ENCODE measurements around the gene CROCC. TPM values are rescaled to one million over a fixed set of nuclear protein-coding genes. Genes with fewer than 3 reads are reported as not detected.

CROCC gene
- total RNA-seq, 1 donor from 2014 or later = 25.7 TPM

GRCh38 chr1:16965486-16966067, 43.8 kb downstream of the CROCC start:
- no peak for DNase-seq (ENCODE audit: low spot score)
- intact Hi-C loops (cut with micrococcal nuclease) = loop anchor here (10.0 kb wide), 1 partner anchor 49 kb away; the partner anchor contains the start of gene ATP13A2
- Mint-ChIP-seq H3K9me3 (no peaks in the 10 kb centered on the region), H3K4me3 (ENCODE audit: low read depth) (no peak overlapping the region), H3K27ac (no peak overlapping the region), H3K27me3 (ENCODE audit: low read depth) (no peaks in the 10 kb centered on the region), H3K36me3 (ENCODE audit: low read depth) (no peaks in the 10 kb centered on the region), H3K4me1 (ENCODE audit: low read depth) (peaks cover 4% of the 10 kb centered on the region)

- intact Hi-C loops (cut with micrococcal nuclease) = loop anchor here (10.0 kb wide), 1 partner anchor 49 kb away; the partner anchor contains the start of gene ATP13A2
- Mint-ChIP-seq H3K36me3 (ENCODE audit: low read depth) (no peaks in the 10 kb centered on the region), H3K27me3 (ENCODE audit: low read depth) (no peaks in the 10 kb centered on the region), H3K27ac (no peak overlapping the region), H3K4me3 (ENCODE audit: low read depth) (no peak overlapping the region), H3K4me1 (ENCODE audit: low read depth) (peaks cover 4% of the 10 kb centered on the region), H3K9me3 (no peaks in the 10 kb centered on the region)
- DNase-seq (ENCODE audit: low spot score) = no peak
Measured at GRCh38 chr1:16966282-16966681, 44.6 kb downstream of the CROCC start.

GRCh38 chr1:16967095-16967575, 45.4 kb downstream of the CROCC start:
- Mint-ChIP-seq H3K27me3 (ENCODE audit: low read depth) (no peaks in the 10 kb centered on the region), H3K4me1 (ENCODE audit: low read depth) (no peaks in the 10 kb centered on the region), H3K4me3 (ENCODE audit: low read depth) (no peak overlapping the region), H3K9me3 (no peaks in the 10 kb centered on the region), H3K27ac (no peak overlapping the region), H3K36me3 (ENCODE audit: low read depth) (no peaks in the 10 kb centered on the region)
- no peak for DNase-seq (ENCODE audit: low spot score)
- intact Hi-C loops (cut with micrococcal nuclease) = loop anchor here (10.0 kb wide), 1 partner anchor 48 kb away; the partner anchor contains the start of gene ATP13A2

GRCh38 chr1:16967962-16968361, 46.2 kb downstream of the CROCC start:
- no peak for DNase-seq (ENCODE audit: low spot score)
- H3K4me3 Mint-ChIP-seq (ENCODE audit: low read depth) = no peak overlapping the region
- no peaks in the 10 kb centered on the region for H3K36me3 Mint-ChIP-seq (ENCODE audit: low read depth)
- no peaks in the 10 kb centered on the region for H3K9me3 Mint-ChIP-seq
- H3K4me1 Mint-ChIP-seq (ENCODE audit: low read depth) = no peaks in the 10 kb centered on the region
- intact Hi-C loops (cut with micrococcal nuclease) = loop anchor here (10.0 kb wide), 1 partner anchor 47 kb away; the partner anchor contains the start of gene ATP13A2
- no peak overlapping the region for H3K27ac Mint-ChIP-seq
- H3K27me3 Mint-ChIP-seq (ENCODE audit: low read depth) = no peaks in the 10 kb centered on the region

- intact Hi-C loops (cut with micrococcal nuclease) = loop anchor here (10.0 kb wide), 1 partner anchor 46 kb away; the partner anchor contains the start of gene ATP13A2
- Mint-ChIP-seq H3K27ac (no peak overlapping the region), H3K9me3 (no peaks in the 10 kb centered on the region), H3K36me3 (ENCODE audit: low read depth) (no peaks in the 10 kb centered on the region), H3K4me3 (ENCODE audit: low read depth) (no peak overlapping the region), H3K4me1 (ENCODE audit: low read depth) (no peaks in the 10 kb centered on the region), H3K27me3 (ENCODE audit: low read depth) (no peaks in the 10 kb centered on the region)
- no peak for DNase-seq (ENCODE audit: low spot score)
Measured at GRCh38 chr1:16968372-16968771, 46.6 kb downstream of the CROCC start.

- Mint-ChIP-seq H3K27me3 (ENCODE audit: low read depth) (no peaks in the 10 kb centered on the region), H3K4me1 (ENCODE audit: low read depth) (no peaks in the 10 kb centered on the region), H3K4me3 (ENCODE audit: low read depth) (no peak overlapping the region), H3K36me3 (ENCODE audit: low read depth) (no peaks in the 10 kb centered on the region), H3K27ac (no peak overlapping the region), H3K9me3 (no peaks in the 10 kb centered on the region)
- DNase-seq (ENCODE audit: low spot score) = no peak
- intact Hi-C loops (cut with micrococcal nuclease) = loop anchor here (10.0 kb wide), 1 partner anchor 46 kb away; the partner anchor contains the start of gene ATP13A2
Measured at GRCh38 chr1:16969057-16969611, 47.4 kb downstream of the CROCC start.

- H3K36me3 Mint-ChIP-seq (ENCODE audit: low read depth) = no peaks in the 10 kb centered on the region
- no peak overlapping the region for H3K4me3 Mint-ChIP-seq (ENCODE audit: low read depth)
- H3K27me3 Mint-ChIP-seq (ENCODE audit: low read depth) = no peaks in the 10 kb centered on the region
- no peaks in the 10 kb centered on the region for H3K9me3 Mint-ChIP-seq
- H3K4me1 Mint-ChIP-seq (ENCODE audit: low read depth) = no peaks in the 10 kb centered on the region
- no peak for DNase-seq (ENCODE audit: low spot score)
- no peak overlapping the region for H3K27ac Mint-ChIP-seq
- intact Hi-C loops (cut with micrococcal nuclease) = loop anchor here (10.0 kb wide), 1 partner anchor 45 kb away; the partner anchor contains the start of gene ATP13A2
Measured at GRCh38 chr1:16969651-16970050, 47.9 kb downstream of the CROCC start.

GRCh38 chr1:16970132-16970910, 48.6 kb downstream of the CROCC start:
- no peaks in the 10 kb centered on the region for H3K4me1 Mint-ChIP-seq (ENCODE audit: low read depth)

GRCh38 chr1:16971341-16972188, 49.8 kb downstream of the CROCC start:
- H3K27ac Mint-ChIP-seq = no peak overlapping the region
- no peaks in the 10 kb centered on the region for H3K9me3 Mint-ChIP-seq
- no peak overlapping the region for H3K4me3 Mint-ChIP-seq (ENCODE audit: low read depth)
- H3K27me3 Mint-ChIP-seq (ENCODE audit: low read depth) = no peaks in the 10 kb centered on the region
- H3K36me3 Mint-ChIP-seq (ENCODE audit: low read depth) = no peaks in the 10 kb centered on the region
- no peaks in the 10 kb centered on the region for H3K4me1 Mint-ChIP-seq (ENCODE audit: low read depth)
- intact Hi-C loops (cut with micrococcal nuclease) = no loop called here
- no peak for DNase-seq (ENCODE audit: low spot score)

More at GRCh38 chr1:16970132-16970910, 48.6 kb downstream of the CROCC start:
- Mint-ChIP-seq H3K9me3 (no peaks in the 10 kb centered on the region), H3K27ac (no peak overlapping the region), H3K4me3 (ENCODE audit: low read depth) (no peak overlapping the region), H3K27me3 (ENCODE audit: low read depth) (no peaks in the 10 kb centered on the region), H3K36me3 (ENCODE audit: low read depth) (no peaks in the 10 kb centered on the region)
- intact Hi-C loops (cut with micrococcal nuclease) = no loop called here
- no peak for DNase-seq (ENCODE audit: low spot score)

- Mint-ChIP-seq H3K27me3 (ENCODE audit: low read depth) (no peaks in the 10 kb centered on the region), H3K9me3 (no peaks in the 10 kb centered on the region)
Measured at GRCh38 chr1:16972189-16972895, 50.6 kb downstream of the CROCC start.

GRCh38 chr1:16973215-16973614, 51.5 kb downstream of the CROCC start:
- no peaks in the 10 kb centered on the region for H3K36me3 Mint-ChIP-seq (ENCODE audit: low read depth)
- DNase-seq (ENCODE audit: low spot score) = no peak
- intact Hi-C loops (cut with micrococcal nuclease) = no loop called here
- H3K4me1 Mint-ChIP-seq (ENCODE audit: low read depth) = no peaks in the 10 kb centered on the region
- no peak overlapping the region for H3K27ac Mint-ChIP-seq
- no peaks in the 10 kb centered on the region for H3K9me3 Mint-ChIP-seq
- H3K27me3 Mint-ChIP-seq (ENCODE audit: low read depth) = peaks cover 2% of the 10 kb centered on the region
- H3K4me3 Mint-ChIP-seq (ENCODE audit: low read depth) = no peak overlapping the region

More at GRCh38 chr1:16972189-16972895, 50.6 kb downstream of the CROCC start:
- intact Hi-C loops (cut with micrococcal nuclease) = no loop called here
- Mint-ChIP-seq H3K4me1 (ENCODE audit: low read depth) (no peaks in the 10 kb centered on the region), H3K4me3 (ENCODE audit: low read depth) (no peak overlapping the region), H3K27ac (no peak overlapping the region), H3K36me3 (ENCODE audit: low read depth) (no peaks in the 10 kb centered on the region)
- no peak for DNase-seq (ENCODE audit: low spot score)

GRCh38 chr1:16975211-16975610, 53.5 kb downstream of the CROCC start:
- DNase-seq (ENCODE audit: low spot score) = no peak
- Mint-ChIP-seq H3K27ac (no peak overlapping the region), H3K4me1 (ENCODE audit: low read depth) (no peaks in the 10 kb centered on the region), H3K36me3 (ENCODE audit: low read depth) (no peaks in the 10 kb centered on the region), H3K27me3 (ENCODE audit: low read depth) (peaks cover 7% of the 10 kb centered on the region), H3K9me3 (no peaks in the 10 kb centered on the region), H3K4me3 (ENCODE audit: low read depth) (no peak overlapping the region)
- intact Hi-C loops (cut with micrococcal nuclease) = no loop called here
